HG03095 (cell line): ENCODE measurements around the gene TRIM17.

Experiments
- ATAC-seq: cut with Tn5 transposase; IDR thresholded peaks from one replicate; pipeline ENCODE4 v1.9.1; 2021; ENCODE audit warnings: moderate library complexity; ENCODE audit not compliant: unreplicated experiment

TRIM17 gene

DNA sequence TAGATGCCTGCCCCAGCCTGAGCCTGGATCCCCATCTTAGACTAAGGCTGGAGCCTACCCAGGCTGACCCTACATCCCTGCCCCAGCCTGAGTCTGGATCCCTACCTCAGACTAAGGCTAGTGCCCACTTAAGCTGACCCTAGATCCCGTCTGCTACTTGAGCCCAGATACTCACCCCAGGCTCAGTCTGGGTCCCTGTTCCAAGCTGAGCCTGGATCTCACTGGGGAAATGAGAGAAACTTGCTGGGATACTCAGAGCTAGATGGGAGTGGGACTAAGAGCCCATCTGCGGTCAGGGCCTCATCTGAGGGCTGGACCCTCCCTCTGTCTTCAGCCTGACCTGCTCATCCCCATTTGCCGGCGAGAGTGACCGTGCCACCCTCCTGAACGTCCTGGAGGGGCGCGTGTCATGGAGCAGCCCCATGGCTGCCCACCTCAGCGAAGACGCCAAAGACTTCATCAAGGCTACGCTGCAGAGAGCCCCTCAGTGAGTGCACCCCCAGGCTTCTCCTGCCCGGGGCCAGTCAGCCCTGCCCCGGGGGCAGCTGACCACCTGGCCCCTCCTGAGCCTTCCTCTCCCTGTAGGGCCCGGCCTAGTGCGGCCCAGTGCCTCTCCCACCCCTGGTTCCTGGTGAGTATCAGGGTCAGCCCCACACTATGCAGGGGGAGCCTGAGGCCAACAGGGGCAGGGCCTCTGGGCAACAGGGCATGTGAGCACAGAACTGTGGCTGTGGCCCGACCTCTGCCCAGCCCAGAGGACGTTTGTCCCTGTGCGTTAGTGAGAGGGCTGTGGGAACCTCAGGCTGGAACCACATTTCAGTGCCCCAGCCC, 46.8 kb downstream of the TRIM17 start:
- ATAC-seq = no peak

DNA sequence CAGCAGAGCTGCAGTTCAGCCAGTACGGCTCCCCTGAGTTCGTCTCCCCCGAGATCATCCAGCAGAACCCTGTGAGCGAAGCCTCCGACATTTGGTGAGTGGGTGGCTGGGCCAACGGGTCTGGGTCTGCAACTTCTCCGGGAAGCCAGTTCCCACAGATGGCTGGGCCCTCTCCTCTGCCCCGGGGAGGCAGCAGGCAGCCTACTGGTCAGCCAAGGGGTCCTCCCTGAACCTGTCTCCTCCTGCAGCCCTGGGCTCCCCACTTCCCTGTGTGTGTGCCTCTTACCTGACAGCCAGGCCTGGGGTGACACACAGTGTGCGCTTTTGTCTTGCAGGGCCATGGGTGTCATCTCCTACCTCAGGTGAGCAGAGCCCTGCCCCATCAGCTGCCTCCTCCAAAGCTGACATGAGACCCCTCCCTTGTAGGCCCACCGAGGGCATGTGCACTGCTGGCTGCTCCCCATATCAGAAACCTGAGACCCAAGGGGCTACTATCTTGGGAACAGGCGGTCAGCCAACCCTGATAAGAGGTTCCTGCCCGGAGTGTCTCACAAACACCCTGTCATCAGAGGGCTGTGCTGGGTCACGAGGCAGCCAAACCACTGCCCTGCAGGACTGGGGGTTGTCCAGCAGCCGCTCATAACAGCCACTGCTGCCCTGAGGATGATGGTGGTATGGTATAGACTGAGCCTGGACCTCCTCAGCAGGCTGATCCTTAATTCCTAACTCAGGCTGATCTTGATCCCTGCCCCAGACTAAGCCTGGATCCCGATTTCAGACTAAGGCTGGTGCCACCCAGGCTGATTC, 47.7 kb downstream of the TRIM17 start:
- ATAC-seq = no peak

DNA sequence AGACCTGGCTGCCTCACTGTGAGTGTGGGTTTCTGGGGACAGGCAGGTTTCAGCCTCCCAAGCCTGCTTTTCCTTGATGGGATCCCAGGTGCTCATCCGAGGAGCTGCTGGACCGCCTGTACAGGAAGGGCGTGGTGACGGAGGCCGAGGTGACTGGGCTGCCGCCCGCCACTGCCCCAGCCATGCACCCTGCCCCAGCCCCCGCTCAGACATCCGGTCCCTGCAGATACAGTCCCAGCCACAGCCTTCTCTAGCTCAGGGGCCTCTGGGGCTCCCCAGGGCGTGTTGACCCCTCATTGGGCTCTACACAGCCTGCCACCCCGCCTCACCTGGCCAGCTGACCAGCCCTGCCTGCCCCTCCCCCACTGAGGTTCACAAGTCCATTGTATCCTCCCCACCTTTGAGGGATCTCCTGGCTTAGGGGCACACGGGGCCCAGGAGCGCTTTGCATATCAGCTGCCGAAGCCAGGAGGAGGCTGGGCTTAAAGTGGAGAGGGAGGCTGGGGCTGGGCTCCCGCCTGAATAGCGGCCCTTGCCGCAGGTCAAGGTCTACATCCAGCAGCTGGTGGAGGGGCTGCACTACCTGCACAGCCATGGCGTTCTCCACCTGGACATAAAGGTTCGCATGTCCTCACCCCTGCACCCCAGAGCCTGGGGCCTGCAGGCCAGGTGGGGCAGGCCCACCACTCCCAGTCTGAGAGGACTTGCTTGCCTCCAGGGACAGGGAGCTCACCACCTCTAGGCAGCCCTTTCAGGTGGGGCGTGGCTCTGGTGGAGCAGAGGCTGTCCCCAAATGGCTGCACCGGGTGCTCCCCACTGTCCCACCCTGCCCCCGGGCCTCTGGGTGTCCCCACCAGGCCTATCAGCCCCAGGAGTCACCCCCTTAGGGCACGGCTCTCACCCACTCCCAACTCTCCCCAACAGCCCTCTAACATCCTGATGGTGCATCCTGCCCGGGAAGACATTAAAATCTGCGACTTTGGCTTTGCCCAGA, 48.6 kb downstream of the TRIM17 start:
- ATAC-seq = no peak

DNA sequence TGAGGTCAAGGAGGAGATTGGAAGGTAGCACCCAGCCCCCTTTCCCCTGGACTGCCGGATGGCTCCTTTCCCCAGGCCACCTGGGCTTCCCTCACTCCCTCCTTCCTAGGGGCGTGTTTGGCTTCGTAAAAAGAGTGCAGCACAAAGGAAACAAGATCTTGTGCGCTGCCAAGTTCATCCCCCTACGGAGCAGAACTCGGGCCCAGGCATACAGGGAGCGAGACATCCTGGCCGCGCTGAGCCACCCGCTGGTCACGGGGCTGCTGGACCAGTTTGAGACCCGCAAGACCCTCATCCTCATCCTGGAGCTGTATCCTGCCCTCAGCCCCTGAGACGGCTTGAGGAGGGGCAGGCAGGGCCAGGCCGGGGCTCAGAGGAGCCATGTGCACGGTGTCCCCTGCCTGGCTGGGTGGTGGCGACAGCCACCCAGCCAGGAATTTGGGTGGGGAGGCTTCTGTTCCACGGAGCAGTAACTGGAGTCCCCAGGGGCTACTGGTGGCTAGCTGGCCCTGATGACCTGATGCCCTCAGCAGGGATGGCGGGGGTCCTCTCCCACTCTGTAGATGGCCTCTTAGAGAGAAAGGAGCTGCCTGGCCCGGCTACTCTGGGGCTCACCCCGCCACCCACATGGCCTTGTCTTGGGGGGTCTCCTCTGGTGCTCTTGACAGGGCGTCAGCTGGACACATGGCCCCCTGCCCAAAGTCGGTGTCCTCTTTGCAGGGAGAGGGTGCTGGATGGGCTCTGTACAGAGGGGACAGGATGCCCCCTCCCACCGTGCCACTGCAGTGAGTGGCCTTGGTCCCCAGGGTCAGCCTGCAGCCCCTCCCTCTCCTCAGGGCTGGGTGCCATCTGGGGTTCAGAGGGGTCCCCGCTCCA, 49.6 kb downstream of the TRIM17 start:
- no peak for ATAC-seq

DNA sequence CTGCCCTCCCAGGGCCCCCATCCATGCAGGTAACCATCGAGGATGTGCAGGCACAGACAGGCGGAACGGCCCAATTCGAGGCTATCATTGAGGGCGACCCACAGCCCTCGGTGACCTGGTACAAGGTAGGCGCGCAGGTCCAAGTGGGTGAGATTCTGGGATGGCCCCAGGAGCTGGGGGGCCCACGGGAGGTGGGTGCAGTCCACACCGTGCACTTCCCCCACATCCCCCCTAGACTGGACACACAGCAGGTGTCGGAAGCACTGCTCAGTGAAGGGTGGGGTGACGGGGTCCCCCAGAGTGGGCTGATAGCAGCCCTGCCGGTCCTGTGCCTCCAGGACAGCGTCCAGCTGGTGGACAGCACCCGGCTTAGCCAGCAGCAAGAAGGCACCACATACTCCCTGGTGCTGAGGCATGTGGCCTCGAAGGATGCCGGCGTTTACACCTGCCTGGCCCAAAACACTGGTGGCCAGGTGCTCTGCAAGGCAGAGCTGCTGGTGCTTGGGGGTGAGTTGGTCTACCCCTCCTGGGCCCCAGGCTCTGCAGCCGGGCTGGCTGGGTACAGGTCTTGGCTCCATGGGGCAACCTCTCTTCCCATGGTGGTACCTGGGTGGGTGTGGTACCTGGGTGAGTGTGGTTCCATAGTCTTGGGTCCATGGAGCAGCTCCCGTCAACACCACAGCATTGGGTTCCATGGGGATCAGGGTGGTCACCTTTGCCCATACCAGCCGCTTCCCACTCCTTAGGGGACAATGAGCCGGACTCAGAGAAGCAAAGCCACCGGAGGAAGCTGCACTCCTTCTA, 50.4 kb downstream of the TRIM17 start:
- ATAC-seq = no peak

DNA sequence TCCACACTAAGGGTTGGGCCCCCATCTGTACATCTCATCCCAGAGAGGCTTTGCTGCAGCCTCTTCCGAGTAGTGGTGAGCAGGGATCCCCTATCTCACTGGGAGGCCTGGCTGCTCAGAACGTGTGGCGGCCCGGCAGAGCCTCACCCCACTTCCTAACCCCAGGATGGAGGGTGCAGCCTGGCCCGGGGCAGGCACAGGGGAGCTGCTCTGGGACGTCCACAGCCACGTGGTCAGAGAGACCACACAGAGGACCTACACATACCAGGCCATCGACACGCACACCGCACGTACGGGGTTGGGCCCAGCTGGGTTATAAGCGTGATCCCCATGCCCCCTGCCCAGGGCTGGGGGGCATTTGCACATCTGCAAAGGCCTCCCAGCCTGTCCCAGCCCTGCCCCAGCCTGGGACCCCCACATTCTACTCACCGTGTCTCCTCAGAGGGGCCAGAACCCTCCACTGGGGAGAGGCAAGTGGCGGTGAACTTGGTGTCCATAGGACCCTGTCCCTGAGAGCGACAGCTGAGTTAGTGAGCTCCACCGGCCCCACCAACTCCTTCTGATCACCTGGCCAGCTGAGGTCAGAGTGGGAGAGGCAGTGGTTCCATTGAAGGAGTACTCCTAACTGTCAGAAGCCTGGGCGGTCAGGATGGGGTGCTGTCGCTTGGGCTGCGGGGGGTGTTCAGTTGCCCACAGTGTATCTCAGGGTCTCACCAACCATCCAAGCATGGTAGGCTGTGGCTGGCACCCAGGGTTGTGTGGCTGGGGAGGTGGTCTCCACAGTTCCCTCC, 51.2 kb downstream of the TRIM17 start:
- no peak for ATAC-seq

DNA sequence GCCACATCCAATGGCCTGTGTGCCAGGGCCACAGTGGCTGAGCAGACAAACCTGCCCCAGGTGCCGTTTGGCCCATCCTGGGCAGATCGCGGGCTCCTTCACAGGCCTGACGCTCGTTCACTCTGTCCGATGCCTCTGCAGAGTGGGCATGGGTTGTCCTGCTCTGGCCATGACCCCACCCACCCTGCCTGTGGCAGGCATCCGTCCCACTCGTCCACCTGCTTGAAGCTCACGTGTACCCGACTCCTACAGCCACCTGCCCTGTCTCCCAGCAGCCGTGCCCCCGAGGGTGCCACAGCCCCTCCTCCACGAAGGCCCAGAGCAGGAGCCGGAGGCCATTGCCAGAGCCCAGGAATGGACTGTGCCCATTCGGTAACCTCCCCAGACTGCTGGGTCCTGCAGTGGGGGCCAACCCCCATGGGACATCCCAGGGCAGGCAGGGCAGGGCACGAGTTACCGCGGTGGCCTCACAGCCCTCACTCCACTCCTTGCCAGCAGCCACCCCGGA, 51.9 kb downstream of the TRIM17 start:
- ATAC-seq = no peak

DNA sequence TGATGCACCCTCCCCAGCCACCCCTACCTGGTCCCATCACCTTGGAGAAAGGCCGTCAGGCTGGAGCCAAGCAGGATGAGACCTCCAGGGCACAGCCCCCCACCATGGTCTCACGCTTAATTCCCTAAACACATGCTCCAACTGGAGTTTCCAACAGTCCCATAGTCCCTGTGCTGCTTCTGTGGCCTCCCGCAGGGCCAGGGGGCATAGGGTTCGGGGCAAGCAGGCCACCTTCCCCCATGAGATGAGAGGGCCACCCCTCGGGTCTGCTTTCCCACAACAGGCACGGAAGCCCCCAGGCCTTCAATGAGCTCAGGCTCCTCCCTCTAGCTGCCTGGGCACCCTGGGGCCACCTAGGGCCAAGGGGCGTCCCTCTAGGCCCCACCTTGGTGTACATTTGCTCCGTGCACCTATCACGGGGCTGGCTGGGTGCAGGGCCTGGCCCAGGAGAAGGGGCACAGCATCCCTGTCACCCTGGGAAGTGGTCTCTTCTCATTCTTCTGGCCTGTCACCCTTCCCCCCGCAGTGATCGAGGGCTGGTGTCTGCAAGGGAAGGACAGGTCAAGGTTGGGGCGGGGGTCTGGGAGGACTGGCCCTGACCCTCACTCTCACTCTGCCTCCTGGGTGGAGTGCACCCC, 52.5 kb downstream of the TRIM17 start:
- ATAC-seq = no peak

DNA sequence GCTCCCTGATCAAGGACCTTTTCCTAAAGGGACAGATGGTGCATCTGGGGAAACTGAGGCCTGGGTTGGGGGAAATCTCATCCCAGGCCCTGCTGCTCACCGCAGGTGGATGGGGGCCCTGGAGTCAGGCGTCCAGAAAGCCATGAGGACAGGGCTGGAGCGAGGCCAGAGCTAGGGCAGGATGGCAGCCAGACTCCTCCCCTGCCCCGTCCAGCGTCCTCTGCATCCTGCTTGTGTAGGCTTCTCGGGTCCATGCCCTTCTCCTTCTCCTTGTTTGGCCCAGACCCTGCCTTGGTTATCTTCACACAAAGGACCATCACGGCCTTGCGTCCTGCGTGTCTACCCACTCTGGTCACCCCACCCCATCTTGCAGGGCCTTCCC, 53.0 kb downstream of the TRIM17 start:
- ATAC-seq = no peak

DNA sequence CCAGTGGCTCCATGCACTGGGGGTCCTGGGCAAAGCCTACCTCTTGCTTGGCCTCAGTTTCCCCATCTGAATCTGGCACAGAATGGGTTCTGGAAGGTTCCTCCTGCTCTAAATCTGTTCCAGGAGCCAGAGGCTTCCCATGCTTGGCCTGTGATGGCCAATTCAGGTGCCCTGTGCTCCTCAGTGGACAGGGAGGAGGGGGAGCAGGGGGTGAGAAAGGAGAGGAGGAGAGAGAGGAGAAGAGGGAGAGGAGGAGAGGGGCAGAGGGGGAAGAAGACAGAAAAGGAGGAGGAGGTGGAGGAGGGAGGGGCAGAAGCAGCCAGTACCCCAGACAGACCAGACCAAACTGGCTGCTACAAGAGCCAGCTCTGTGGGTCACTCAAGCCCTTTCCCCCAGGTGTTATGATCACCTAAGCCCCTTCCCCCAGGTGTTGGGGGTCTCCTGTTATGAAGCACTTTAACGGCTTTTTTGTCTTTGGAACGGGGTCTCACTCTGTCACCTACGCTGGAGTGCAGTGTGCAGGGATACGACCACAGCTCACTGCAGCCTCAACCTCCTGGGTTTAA, 53.7 kb downstream of the TRIM17 start:
- ATAC-seq = no peak

DNA sequence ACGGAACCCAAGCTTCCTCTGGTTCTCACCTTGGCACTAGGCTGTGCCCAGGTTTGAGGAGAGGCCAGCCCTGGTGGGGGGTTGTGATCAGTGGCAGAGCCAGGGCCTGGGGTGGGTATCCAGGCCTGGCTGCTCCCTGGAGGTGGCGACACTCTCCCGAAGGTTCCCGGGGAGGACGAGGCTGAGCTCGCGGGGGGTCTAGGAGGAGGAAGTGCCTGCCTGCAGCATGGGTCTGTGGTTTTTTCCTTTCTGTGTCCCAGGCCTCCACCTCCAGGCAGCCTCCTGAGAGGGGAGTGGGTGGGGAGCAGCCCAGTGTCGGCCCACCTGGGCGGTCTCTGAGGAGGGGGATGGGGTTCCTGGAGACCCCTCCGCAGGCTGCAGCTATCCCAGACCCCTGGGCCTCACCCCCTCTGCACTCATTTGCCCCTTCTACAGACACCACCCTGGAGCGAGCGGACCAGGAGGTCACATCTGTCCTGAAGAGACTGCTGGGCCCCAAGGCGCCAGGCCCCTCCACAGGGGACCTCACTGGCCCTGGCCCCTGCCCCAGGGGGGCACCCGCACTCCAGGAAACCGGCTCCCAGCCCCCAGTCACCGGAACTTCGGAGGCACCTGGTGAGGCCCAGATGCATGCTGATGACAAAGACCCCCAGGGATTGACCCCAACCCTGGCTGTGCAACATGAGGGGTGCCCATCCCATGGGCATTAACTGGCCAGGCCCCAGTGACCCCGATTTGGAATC, 54.3 kb downstream of the TRIM17 start:
- ATAC-seq = no peak

DNA sequence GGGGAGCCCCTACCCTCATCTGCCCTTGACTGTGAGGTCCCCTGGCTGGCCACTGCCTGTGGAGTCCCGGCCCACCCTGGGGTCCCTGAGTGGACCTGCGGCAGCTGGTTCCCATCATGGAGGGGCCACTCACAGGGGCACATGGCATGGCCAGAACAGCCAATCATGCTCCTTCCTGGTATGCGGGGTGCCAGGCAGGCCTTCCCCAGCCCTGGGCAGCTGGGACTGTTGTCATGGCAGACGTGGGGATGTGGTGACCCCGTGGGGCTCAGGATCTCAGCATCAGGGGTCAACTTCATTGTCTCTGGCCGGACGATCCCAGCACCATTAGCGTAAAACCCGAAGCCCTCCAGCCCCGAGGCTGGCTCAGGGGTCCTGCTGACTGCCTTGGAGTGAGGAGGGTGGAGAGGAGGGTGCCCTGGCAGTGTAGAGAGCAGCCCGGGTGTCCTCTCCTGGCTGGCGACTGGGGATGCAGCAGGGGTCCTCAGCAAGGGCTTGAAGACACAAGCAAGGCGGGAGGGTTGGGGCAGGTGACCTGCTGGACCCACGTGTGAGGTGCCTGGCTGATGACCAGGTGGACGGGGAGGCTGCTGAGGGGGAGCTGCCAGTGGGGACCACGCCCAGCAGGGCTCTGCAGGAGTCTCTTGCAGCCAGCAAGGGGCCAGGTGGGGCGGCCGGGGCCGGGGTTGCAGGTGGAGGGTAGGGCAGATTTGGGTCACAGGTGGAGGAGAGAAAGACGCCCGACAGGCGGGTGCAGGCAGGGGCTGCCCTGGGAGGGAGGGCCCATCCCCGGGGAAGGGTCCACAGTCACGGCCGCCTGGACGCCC, 55.1 kb downstream of the TRIM17 start:
- no peak for ATAC-seq

DNA sequence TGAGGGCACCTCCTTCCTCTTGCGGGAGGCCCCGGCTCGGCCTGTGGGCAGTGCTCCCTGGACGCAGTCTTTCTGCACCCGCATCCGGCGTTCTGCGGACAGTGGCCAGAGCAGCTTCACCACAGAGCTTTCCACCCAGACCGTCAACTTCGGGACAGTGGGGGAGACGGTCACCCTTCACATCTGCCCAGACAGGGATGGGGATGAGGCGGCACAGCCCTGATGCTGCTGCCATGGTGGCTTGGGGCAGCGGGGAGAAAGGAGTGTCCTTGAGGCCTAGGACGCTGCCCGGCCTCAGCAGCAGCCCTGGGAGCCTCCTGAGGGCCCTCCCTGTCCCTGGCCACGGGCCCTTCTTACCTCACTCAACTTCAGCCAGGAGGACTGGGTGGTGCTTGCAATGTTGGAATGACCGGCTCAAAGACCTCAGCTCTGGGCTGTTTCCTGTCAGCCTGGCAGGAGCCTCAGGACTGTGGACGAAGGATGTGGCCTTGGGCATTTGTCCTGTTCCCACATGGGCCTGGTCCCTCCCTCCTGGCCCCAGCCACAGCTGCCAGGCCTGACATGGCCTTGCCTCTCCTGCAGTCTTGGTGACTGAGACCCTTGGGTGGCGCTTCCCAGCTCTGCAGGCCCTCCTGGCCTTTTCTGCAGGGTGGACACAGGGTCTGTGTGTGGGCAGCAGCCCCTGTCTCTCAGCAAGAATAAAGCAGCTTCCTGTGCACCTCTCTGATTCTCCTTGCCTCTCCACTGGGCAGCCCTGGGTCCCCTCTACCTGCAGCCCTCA, 55.9 kb downstream of the TRIM17 start:
- no peak for ATAC-seq

DNA sequence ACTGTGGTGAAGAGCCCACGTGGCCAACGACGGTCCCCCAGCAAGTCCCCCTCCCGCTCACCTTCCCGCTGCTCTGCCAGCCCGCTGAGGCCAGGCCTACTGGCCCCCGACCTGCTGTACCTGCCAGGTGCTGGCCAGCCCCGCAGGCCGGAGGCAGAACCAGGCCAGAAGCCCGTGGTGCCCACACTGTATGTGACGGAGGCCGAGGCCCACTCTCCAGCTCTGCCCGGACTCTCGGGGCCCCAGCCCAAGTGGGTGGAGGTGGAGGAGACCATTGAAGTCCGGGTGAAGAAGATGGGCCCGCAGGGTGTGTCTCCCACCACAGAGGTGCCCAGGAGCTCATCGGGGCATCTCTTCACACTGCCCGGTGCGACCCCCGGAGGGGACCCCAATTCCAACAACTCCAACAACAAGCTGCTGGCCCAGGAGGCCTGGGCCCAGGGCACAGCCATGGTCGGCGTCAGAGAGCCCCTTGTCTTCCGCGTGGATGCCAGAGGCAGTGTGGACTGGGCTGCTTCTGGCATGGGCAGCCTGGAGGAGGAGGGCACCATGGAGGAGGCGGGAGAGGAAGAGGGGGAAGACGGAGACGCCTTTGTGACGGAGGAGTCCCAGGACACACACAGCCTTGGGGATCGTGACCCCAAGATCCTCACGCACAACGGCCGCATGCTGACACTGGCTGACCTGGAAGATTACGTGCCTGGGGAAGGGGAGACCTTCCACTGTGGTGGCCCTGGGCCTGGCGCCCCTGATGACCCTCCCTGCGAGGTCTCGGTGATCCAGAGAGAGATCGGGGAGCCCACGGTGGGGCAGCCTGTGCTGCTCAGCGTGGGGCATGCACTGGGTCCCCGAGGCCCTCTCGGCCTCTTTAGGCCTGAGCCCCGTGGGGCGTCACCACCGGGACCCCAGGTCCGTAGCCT, 56.8 kb downstream of the TRIM17 start:
- no peak for ATAC-seq
